ENCODE results near the gene TNFSF18. TPM values are rescaled to one million over a fixed set of nuclear protein-coding genes. Genes with fewer than 3 reads are reported as not detected.

The TNFSF18 gene
- total and polyA plus RNA-seq, 2 of the 4 experiments (the other 2 are of a cell fraction), result 0.12 to 0.18 TPM

DNA sequence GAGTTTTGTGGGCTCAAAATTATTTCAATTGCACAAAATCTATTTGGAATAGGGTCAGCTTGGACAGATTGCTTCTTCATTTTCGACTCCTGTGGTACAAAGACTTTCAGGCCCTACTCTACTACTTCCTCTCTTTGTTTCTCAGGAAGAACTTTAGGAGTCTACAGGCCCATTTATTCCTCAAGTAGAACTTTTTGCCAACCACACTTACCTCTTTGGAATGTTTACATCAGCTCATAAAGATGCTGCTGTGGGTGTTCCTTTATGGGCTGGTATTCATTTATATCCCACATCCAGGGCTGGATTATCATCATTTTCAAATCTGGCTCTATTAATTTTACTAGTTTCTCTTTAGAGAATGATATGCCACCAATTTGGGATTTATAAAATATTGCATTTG is 46.3 kb upstream of the TNFSF18 start:
- Histone ChIP-seq H3K18ac (ENCODE audit: low read depth, low read length) (peak overlapping the region; percentile 68; the same call in 1 of the 2 replicates), H4K20me1 (ENCODE audit: insufficient read depth, low read length) (no peaks in the 10 kb centered on the region), H2BK20ac (ENCODE audit: low read depth, low read length) (peak overlapping the region; percentile 66), H3K23ac (ENCODE audit: low read depth, low read length) (no peak overlapping the region), H3K4ac (ENCODE audit: low read depth, low read length) (peak overlapping the region; percentile 58; the same call in 1 of the 2 replicates), H2BK15ac (ENCODE audit: low read depth, low read length) (peak overlapping the region; percentile 84; the same call in 1 of the 3 replicates), H4K5ac (ENCODE audit: low read depth, low read length) (peak overlapping the region; percentile 67; the same call in 1 of the 2 replicates), H3K9me1 (ENCODE audit: insufficient read depth, low read length) (no peaks in the 10 kb centered on the region), H2AK9ac (replicated peaks; ENCODE audit: low read depth, low read length, poor library complexity) (no peak overlapping the region), H3K4me1 (ENCODE audit: control insufficient read depth, insufficient read depth, low read length) (peaks cover 5% of the 10 kb centered on the region; the same call in 1 of the 2 replicates), H3K79me1 (ENCODE audit: low read depth in 1 of 2, low read length in 2 of 2) (no peaks in the 10 kb centered on the region), H3K4me2 (ENCODE audit: low read depth, low read length) (no peak overlapping the region; the same call in 1 of the 2 replicates), H4K91ac (ENCODE audit: insufficient read depth, low read depth, low read length) (0 out of 2 replicates have a peak overlapping the region, but pooled peaks have one; percentile 46), H3K56ac (ENCODE audit: extremely low read depth, insufficient read depth, low read length) (no peak overlapping the region), H3K9ac (ENCODE audit: low read depth, low read length) (no peak overlapping the region), H2BK120ac (ENCODE audit: low read depth, low read length) (peak overlapping the region; percentile 59; the same call in 1 of the 2 replicates), H3K36me3 (ENCODE audit: control insufficient read depth, insufficient read depth, low read length) (no peaks in the 10 kb centered on the region), H2AK5ac (ENCODE audit: low read depth, low read length) (peak overlapping the region; percentile 16; the same call in 1 of the 2 replicates), H3K27ac (ENCODE audit: insufficient read depth, low read length) (no peak overlapping the region), H4K8ac (ENCODE audit: low read depth in 2 of 2, low read length in 2 of 2) (peak overlapping the region in 1 of 2 experiments; percentile 73; a peak in 1 of 4 replicates), H3K27me3 (ENCODE audit: control insufficient read depth, insufficient read depth, low read length) (no peaks in the 10 kb centered on the region), H2BK5ac (ENCODE audit: low read depth, low read length, poor library complexity, severe bottlenecking) (peak overlapping the region; percentile 12), H2AFZ (replicated peaks; ENCODE audit: low read length, poor library complexity) (no peak overlapping the region), H3K9me3 (ENCODE audit: control insufficient read depth, insufficient read depth, low read length) (no peaks in the 10 kb centered on the region), H3K4me3 (ENCODE audit: insufficient read depth, low read depth, low read length) (no peak overlapping the region), H3K14ac (replicated peaks; ENCODE audit: low read depth, low read length) (no peak overlapping the region; the same call in 1 of the 2 replicates)
- ChIA-PET CTCF (no interaction called here), POLR2A (ENCODE audit: unreplicated experiment) (no interaction called here)
- ATAC-seq (ENCODE audit: low read depth) (no peak), DNase-seq (peak; percentile 52)
- in situ Hi-C loops (cut with MboI; ENCODE audit: low sequenced_read_pairs), result no loop called here
- TF ChIP-seq FOS (IDR thresholded peaks at IDR 0.05; ENCODE audit: low read depth, low read length) (no peak), MAZ (IDR thresholded peaks at IDR 0.05; ENCODE audit: borderline replicate concordance, low read depth, low read length) (no peak), CEBPB (IDR thresholded peaks at IDR 0.05; ENCODE audit: low read depth, low read length) (no peak), RFX5 (IDR thresholded peaks at IDR 0.05; ENCODE audit: low read depth, low read length) (no peak), BHLHE40 (IDR thresholded peaks at IDR 0.05; ENCODE audit: low read depth, low read length) (no peak), RCOR1 (IDR thresholded peaks at IDR 0.05; ENCODE audit: insufficient replicate concordance, low read length) (no peak), MXI1 (IDR thresholded peaks at IDR 0.05; ENCODE audit: borderline replicate concordance, low read depth, low read length) (no peak), CHD1 (IDR thresholded peaks at IDR 0.05; ENCODE audit: low read depth, low read length) (no peak), MAFK (IDR thresholded peaks at IDR 0.05; ENCODE audit: low read depth, low read length) (no peak), POLR2A (IDR thresholded peaks at IDR 0.05; ENCODE audit: low read depth, low read length) (no peak), SMC3 (IDR thresholded peaks at IDR 0.05; ENCODE audit: low read depth, low read length) (no peak), NFE2L2 (IDR thresholded peaks at IDR 0.05; ENCODE audit: low read depth, low read length) (no peak), RAD21 (IDR thresholded peaks at IDR 0.05; ENCODE audit: low read length) (no peak)
- TF ChIP-seq, protein P1, sequence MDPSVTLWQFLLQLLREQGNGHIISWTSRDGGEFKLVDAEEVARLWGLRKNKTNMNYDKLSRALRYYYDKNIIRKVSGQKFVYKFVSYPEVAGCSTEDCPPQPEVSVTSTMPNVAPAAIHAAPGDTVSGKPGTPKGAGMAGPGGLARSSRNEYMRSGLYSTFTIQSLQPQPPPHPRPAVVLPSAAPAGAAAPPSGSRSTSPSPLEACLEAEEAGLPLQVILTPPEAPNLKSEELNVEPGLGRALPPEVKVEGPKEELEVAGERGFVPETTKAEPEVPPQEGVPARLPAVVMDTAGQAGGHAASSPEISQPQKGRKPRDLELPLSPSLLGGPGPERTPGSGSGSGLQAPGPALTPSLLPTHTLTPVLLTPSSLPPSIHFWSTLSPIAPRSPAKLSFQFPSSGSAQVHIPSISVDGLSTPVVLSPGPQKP (IDR thresholded peaks at IDR 0.05; ENCODE audit: borderline replicate concordance, low read depth, low read length), result no peak
- TF ChIP-seq, protein P2, sequence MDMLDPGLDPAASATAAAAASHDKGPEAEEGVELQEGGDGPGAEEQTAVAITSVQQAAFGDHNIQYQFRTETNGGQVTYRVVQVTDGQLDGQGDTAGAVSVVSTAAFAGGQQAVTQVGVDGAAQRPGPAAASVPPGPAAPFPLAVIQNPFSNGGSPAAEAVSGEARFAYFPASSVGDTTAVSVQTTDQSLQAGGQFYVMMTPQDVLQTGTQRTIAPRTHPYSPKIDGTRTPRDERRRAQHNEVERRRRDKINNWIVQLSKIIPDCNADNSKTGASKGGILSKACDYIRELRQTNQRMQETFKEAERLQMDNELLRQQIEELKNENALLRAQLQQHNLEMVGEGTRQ (IDR thresholded peaks at IDR 0.05; ENCODE audit: low read depth, low read length), result no peak
- TF ChIP-seq, protein P3, sequence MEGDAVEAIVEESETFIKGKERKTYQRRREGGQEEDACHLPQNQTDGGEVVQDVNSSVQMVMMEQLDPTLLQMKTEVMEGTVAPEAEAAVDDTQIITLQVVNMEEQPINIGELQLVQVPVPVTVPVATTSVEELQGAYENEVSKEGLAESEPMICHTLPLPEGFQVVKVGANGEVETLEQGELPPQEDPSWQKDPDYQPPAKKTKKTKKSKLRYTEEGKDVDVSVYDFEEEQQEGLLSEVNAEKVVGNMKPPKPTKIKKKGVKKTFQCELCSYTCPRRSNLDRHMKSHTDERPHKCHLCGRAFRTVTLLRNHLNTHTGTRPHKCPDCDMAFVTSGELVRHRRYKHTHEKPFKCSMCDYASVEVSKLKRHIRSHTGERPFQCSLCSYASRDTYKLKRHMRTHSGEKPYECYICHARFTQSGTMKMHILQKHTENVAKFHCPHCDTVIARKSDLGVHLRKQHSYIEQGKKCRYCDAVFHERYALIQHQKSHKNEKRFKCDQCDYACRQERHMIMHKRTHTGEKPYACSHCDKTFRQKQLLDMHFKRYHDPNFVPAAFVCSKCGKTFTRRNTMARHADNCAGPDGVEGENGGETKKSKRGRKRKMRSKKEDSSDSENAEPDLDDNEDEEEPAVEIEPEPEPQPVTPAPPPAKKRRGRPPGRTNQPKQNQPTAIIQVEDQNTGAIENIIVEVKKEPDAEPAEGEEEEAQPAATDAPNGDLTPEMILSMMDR (conservative IDR thresholded peaks at IDR 0.05; ENCODE audit: low read depth, low read length), result no peak
- intact Hi-C loops (cut with micrococcal nuclease), result no loop called here
- dilution Hi-C loops (cut with HindIII; ENCODE audit: low sequenced_read_pairs, unreplicated experiment), result no loop called here
- no CpG with 5 or more reads among the region's 1 CpG for WGBS, 2 experiments (ENCODE audit: extremely low coverage in 2 of 2, insufficient read length in 1 of 2)
- no TSS peak for BruUV-seq (replicated peaks)
